SK-N-SH (cell line): ENCODE results near the gene ACVR1B. TPM values are rescaled to one million over a fixed set of nuclear protein-coding genes. Genes with fewer than 3 reads are reported as not detected.

ENCODE experiments used
- CTCF ChIA-PET: fragments of 300-600, 350-600 bp; formaldehyde crosslinking; extraction: SDS; loops from one replicate; lab custom pipeline; 2021; lab: Yijun Ruan, JAX
- POLR2A ChIA-PET: fragments of 350-600 bp; sonication (Branson Sonifier 250); formaldehyde crosslinking; extraction: SDS; loops from one replicate; lab custom pipeline; 2020; ENCODE audit warnings: antibody characterized with exemption, inconsistent platforms; lab: Yijun Ruan, JAX
- DNase-seq: peaks from one replicate; pipeline ENCODE4 v3.0.0; 2012
- H2AFZ ChIP-seq: fragments of 200-600 bp; sonication (generic); 2 replicates; pipeline ENCODE4 v1.8.1; 2016; ENCODE audit warnings: antibody characterized with exemption, mild to moderate bottlenecking, low read depth
- H3F3A ChIP-seq: fragments of 200-600 bp; sonication (generic); replicated peaks from 2 replicates; pipeline ENCODE3; 2016; ENCODE audit warnings: antibody characterized with exemption, mild to moderate bottlenecking; ENCODE audit not compliant: insufficient read depth
- H3K27ac ChIP-seq, 2 experiments: fragments of 200-500 bp in 1 of 2; fragments of 200-600 bp in 1 of 2; sonication (Bioruptor generic) in 1 of 2; sonication (generic), shearing (Covaris generic) in 1 of 2; 2 replicates each; pipeline versions ENCODE4 v1.5.1 to v1.6.1; 2014 to 2016; ENCODE audit warnings: low read depth in 2 of 2, inconsistent platforms in 1 of 2, low read length in 1 of 2, mild to moderate bottlenecking in 1 of 2, mixed read lengths in 1 of 2
- H3K27me3 ChIP-seq: fragments of 200-600 bp; sonication (generic), shearing (Covaris generic); 2 replicates; pipeline ENCODE4 v1.6.1; 2016; ENCODE audit warnings: mixed run types; ENCODE audit not compliant: insufficient read depth
- H3K36me3 ChIP-seq, 2 experiments: fragments of 200-500 bp in 1 of 2; fragments of 200-600 bp in 1 of 2; sonication (Bioruptor generic) in 1 of 2; sonication (generic) in 1 of 2; replicated peaks in 1 of 2; 2 replicates each; pipeline versions ENCODE3 to v1.5.1; 2014 to 2016; ENCODE audit warnings: low read length in 1 of 2, mild to moderate bottlenecking in 1 of 2; ENCODE audit not compliant: insufficient read depth in 2 of 2, control insufficient read depth in 1 of 2
- H3K4me1 ChIP-seq, 2 experiments: fragments of 200-500 bp in 1 of 2; fragments of 200-600 bp in 1 of 2; sonication (Bioruptor generic) in 1 of 2; sonication (generic), shearing (Covaris generic) in 1 of 2; 2 replicates each; pipeline versions ENCODE4 v1.5.1 to v1.6.1; 2014 to 2016; ENCODE audit warnings: low read depth in 1 of 2, low read length in 1 of 2, mixed run types in 1 of 2; ENCODE audit not compliant: insufficient read depth in 2 of 2, control insufficient read depth in 1 of 2
- H3K4me2 ChIP-seq: fragments of 200-600 bp; sonication (generic), shearing (Covaris generic); 2 replicates; pipeline ENCODE4 v1.6.1; 2017; ENCODE audit warnings: mixed run types
- H3K4me3 ChIP-seq, 2 experiments: fragments of 200-500 bp in 1 of 2; fragments of 200-600 bp in 1 of 2; sonication (Bioruptor generic) in 1 of 2; sonication (generic), shearing (Covaris generic) in 1 of 2; 2 replicates each; pipeline versions ENCODE4 v1.5.1 to v1.8.1; 2014 to 2016; ENCODE audit warnings: low read depth in 2 of 2, inconsistent platforms in 1 of 2, low read length in 1 of 2, mild to moderate bottlenecking in 1 of 2, mixed read lengths in 1 of 2, moderate library complexity in 1 of 2
- H3K79me2 ChIP-seq: fragments of 200-600 bp; sonication (generic); 2 replicates; pipeline ENCODE4 v1.8.1; 2017; ENCODE audit warnings: mild to moderate bottlenecking; ENCODE audit not compliant: insufficient read depth
- H3K9ac ChIP-seq: fragments of 200-600 bp; sonication (generic); 2 replicates; pipeline ENCODE4 v1.6.1; 2017; ENCODE audit warnings: mixed run types
- H3K9me2 ChIP-seq: fragments of 200-600 bp; sonication (generic); 2 replicates; pipeline ENCODE4 v1.6.1; 2017; ENCODE audit warnings: mixed run types
- H3K9me3 ChIP-seq: fragments of 200-600 bp; sonication (generic); 2 replicates; pipeline ENCODE4 v1.6.1; 2017; ENCODE audit warnings: mixed run types, mild to moderate bottlenecking, moderate library complexity
- H4K20me1 ChIP-seq: fragments of 200-600 bp; sonication (generic); 2 replicates; pipeline ENCODE4 v1.6.1; 2017; ENCODE audit warnings: mild to moderate bottlenecking, mixed run types; ENCODE audit not compliant: insufficient read depth
- FOSL2 ChIP-seq: IDR thresholded peaks from 2 replicates; pipeline ENCODE4 v1.4.0; 2012; ENCODE audit warnings: low read depth, mild to moderate bottlenecking, moderate library complexity, borderline replicate concordance
- FOXM1 ChIP-seq: IDR thresholded peaks from 2 replicates; pipeline ENCODE4 v1.4.0; 2012; ENCODE audit warnings: low read depth, mild to moderate bottlenecking
- MXI1 ChIP-seq: IDR thresholded peaks from 2 replicates; pipeline ENCODE4 v1.6.1; 2012; ENCODE audit warnings: mild to moderate bottlenecking, low read depth, low read length, improper control_type of control experiment
- RAD21 ChIP-seq: IDR thresholded peaks from 2 replicates; pipeline ENCODE4 v1.6.1; 2012; ENCODE audit warnings: mild to moderate bottlenecking, low read length
- TAF1 ChIP-seq: IDR thresholded peaks from 2 replicates; pipeline ENCODE4 v1.6.1; 2012; ENCODE audit warnings: low read depth, mild to moderate bottlenecking, low read length, moderate library complexity, borderline replicate concordance
- TCF12 ChIP-seq: IDR thresholded peaks from 2 replicates; pipeline ENCODE4 v1.4.0; 2012
- TEAD4 ChIP-seq: IDR thresholded peaks from 2 replicates; pipeline ENCODE4 v1.4.0; 2012; ENCODE audit warnings: mild to moderate bottlenecking, borderline replicate concordance; ENCODE audit not compliant: insufficient read depth
- WGBS: methylation state at CpG from one replicate; pipeline ENCODE4 v1.1.6; 2017; ENCODE audit warnings: low lambda C conversion rate; 5-methylcytosine and 5-hydroxymethylcytosine counted together
- polyA plus RNA-seq, 3 experiments: library from polyadenylated mRNA; depleted of rRNA; stranded (reverse); fragments of >200 nt; gene quantifications; 2 replicates each; pipeline ENCODE4 v1.2.3, GENCODE V29; 2012
- TF ChIP-seq, protein P1 (sequence below): IDR thresholded peaks from 2 replicates; pipeline ENCODE4; 2012
- TF ChIP-seq, protein P2 (sequence below): IDR thresholded peaks from 2 replicates; pipeline ENCODE4 v1.6.1; 2012; ENCODE audit warnings: mild to moderate bottlenecking, low read depth, low read length, moderate library complexity

The ACVR1B gene
- polyA plus RNA-seq, 1 of the 3 experiments (the other 2 are of a cell fraction): 12.1 TPM

DNA sequence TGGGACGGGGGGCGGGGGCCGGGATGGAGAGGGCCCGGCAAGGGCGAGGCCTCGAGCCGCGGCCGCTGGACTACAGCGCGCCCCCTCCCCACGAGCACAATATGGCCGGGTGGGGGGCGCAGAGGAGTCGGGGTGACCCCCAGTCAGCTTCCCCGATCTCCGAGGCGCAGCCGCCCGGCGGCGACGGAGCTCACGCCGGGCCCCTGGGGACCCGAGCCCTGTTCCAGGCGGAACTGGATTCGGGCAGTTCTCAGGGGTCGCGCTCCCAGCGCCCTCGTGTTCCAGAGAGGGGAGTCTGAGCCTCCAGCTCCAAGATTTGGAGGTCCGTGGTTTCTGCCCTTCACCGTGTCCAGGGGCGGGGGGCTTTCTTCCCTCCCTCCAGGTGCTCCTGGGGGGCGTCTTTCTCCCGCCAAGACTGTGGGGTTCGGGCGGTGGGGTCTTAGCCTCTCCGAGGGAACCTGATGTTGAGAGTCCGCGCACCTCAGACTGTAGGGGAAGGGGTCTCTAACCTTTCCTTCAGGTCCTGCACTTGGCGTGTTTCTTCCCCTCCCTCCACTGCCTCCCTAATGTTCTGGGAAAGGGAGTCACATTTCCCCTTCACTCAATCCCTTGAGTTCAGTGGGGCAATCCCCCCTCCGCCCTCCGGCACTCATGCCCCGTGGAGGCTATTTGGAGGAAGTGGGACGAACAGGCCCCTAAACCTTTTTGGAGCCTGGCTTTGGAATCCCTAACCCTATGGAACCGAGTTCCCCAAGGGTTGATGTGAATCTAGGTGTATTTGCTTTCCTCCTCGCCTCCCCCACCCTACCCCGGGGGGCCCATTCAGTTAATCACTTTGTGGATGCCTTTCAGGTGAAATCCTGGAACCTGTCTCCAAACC, 584 bp downstream of the ACVR1B start:
- Histone ChIP-seq H3K4me2 (peak overlapping the region; percentile 99), H3K36me3 (peaks cover 0 to 7% of the 10 kb centered on the region in 2 experiments), H3K9ac (peak overlapping the region; percentile 92), H4K20me1 (no peaks in the 10 kb centered on the region), H3K9me3 (no peaks in the 10 kb centered on the region), H3K9me2 (no peaks in the 10 kb centered on the region), H3K27me3 (0 out of 2 replicates have a peak, but pooled peaks cover 9% of the 10 kb centered on the region), H3K27ac (peak overlapping the region in 1 of 2 experiments; percentile 89; a peak in 2 of 4 replicates), H3K79me2 (peaks cover 40% of the 10 kb centered on the region), H2AFZ (peak overlapping the region; percentile 71; the same call in 1 of the 2 replicates), H3F3A (peaks cover 11% of the 10 kb centered on the region), H3K4me1 (peaks cover 6 to 20% of the 10 kb centered on the region in 2 experiments; a peak in 2 of 4 replicates), H3K4me3 (peak overlapping the region; percentile 84 to 94)
- ChIA-PET CTCF (interaction anchor here (0.9 to 2.8 kb wide), 4 partner anchors 41 to 73 kb away, joined by 3 to 14 read pairs (median 5); no protein-coding TSS in a partner anchor), POLR2A (interaction anchor here (0.6 kb wide), 1 partner anchor 581 kb away, joined by 3 read pairs; no protein-coding TSS in a partner anchor)
- DNase-seq: peak; percentile 30
- WGBS: 3% methylated on average over 25 of the region's 50 CpGs
- TF ChIP-seq FOXM1: no peak
- TF ChIP-seq, protein P1, sequence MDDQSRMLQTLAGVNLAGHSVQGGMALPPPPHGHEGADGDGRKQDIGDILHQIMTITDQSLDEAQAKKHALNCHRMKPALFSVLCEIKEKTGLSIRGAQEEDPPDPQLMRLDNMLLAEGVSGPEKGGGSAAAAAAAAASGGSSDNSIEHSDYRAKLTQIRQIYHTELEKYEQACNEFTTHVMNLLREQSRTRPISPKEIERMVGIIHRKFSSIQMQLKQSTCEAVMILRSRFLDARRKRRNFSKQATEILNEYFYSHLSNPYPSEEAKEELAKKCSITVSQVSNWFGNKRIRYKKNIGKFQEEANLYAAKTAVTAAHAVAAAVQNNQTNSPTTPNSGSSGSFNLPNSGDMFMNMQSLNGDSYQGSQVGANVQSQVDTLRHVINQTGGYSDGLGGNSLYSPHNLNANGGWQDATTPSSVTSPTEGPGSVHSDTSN: no peak
- TF ChIP-seq TEAD4: no peak
- no peak for TF ChIP-seq TCF12
- TF ChIP-seq TAF1: no peak
- TF ChIP-seq, protein P2, sequence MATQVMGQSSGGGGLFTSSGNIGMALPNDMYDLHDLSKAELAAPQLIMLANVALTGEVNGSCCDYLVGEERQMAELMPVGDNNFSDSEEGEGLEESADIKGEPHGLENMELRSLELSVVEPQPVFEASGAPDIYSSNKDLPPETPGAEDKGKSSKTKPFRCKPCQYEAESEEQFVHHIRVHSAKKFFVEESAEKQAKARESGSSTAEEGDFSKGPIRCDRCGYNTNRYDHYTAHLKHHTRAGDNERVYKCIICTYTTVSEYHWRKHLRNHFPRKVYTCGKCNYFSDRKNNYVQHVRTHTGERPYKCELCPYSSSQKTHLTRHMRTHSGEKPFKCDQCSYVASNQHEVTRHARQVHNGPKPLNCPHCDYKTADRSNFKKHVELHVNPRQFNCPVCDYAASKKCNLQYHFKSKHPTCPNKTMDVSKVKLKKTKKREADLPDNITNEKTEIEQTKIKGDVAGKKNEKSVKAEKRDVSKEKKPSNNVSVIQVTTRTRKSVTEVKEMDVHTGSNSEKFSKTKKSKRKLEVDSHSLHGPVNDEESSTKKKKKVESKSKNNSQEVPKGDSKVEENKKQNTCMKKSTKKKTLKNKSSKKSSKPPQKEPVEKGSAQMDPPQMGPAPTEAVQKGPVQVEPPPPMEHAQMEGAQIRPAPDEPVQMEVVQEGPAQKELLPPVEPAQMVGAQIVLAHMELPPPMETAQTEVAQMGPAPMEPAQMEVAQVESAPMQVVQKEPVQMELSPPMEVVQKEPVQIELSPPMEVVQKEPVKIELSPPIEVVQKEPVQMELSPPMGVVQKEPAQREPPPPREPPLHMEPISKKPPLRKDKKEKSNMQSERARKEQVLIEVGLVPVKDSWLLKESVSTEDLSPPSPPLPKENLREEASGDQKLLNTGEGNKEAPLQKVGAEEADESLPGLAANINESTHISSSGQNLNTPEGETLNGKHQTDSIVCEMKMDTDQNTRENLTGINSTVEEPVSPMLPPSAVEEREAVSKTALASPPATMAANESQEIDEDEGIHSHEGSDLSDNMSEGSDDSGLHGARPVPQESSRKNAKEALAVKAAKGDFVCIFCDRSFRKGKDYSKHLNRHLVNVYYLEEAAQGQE: no peak
- TF ChIP-seq RAD21: no peak

GRCh38 chr12:51953089-51953488, 1.6 kb downstream of the ACVR1B start:
- Histone ChIP-seq H3K27me3 (0 out of 2 replicates have a peak, but pooled peaks cover 9% of the 10 kb centered on the region), H2AFZ (no peak overlapping the region), H3K36me3 (peaks cover 0 to 7% of the 10 kb centered on the region in 2 experiments), H4K20me1 (no peaks in the 10 kb centered on the region; the same call in 1 of the 2 replicates), H3K27ac (peak overlapping the region in 1 of 2 experiments; percentile 89; a peak in 2 of 4 replicates), H3K79me2 (peaks cover 44% of the 10 kb centered on the region), H3K9ac (peak overlapping the region; percentile 30; the same call in 1 of the 2 replicates), H3K4me2 (peak overlapping the region; percentile 99), H3K9me3 (no peaks in the 10 kb centered on the region), H3K9me2 (no peaks in the 10 kb centered on the region), H3F3A (peaks cover 11% of the 10 kb centered on the region), H3K4me3 (peak overlapping the region; percentile 51 to 94), H3K4me1 (peaks cover 6 to 20% of the 10 kb centered on the region in 2 experiments; a peak in 2 of 4 replicates)
- ChIA-PET CTCF (interaction anchor here (0.6 to 3.6 kb wide), 7 partner anchors 9 to 59 kb away, joined by 3 to 18 read pairs (median 4); no protein-coding TSS in a partner anchor), POLR2A (no interaction called here)
- no peak for TF ChIP-seq FOSL2
- peak; percentile 49; the same call in 1 of the 2 replicates for TF ChIP-seq MXI1
- DNase-seq: no peak
- WGBS: 50% methylated on average over 7 of the region's 8 CpGs
